SK-N-SH treated with all-trans-retinoic acid at 6 μM for 48 hours (cell line): Measurements from ENCODE around the gene NFATC2IP.

ENCODE experiments used
- ATAC-seq: fragments of 200-7000 bp; cut with Tn5 transposase; 3 replicates; pipeline ENCODE4 v1.9.1; 2020; ENCODE audit warnings: mild to moderate bottlenecking, moderate library complexity
- ARNTL ChIP-seq: fragments of 450-650 bp; formaldehyde crosslinking; IDR thresholded peaks from 2 replicates; pipeline ENCODE4 v1.5.0; 2020; ENCODE audit warnings: low read depth, mild to moderate bottlenecking, moderate library complexity, borderline replicate concordance
- BACH2 ChIP-seq: fragments of 250-450 bp; sonication (Bioruptor Pico); IDR thresholded peaks from 2 replicates; pipeline ENCODE4 v1.9.0; 2021; ENCODE audit warnings: mild to moderate bottlenecking, borderline replicate concordance
- CREB5 ChIP-seq: fragments of 250-450 bp; sonication (Bioruptor Pico); IDR thresholded peaks from 2 replicates; pipeline ENCODE4 v1.5.1; 2020; ENCODE audit warnings: low read depth, mild to moderate bottlenecking, moderate library complexity
- CSDC2 ChIP-seq: fragments of 250-450 bp; sonication (Bioruptor Pico); IDR thresholded peaks from 2 replicates; pipeline ENCODE4 v1.5.0; 2020; ENCODE audit warnings: mild to moderate bottlenecking, moderate library complexity
- ESRRG ChIP-seq: fragments of 250-450 bp; sonication (Bioruptor Pico); IDR thresholded peaks from 2 replicates; pipeline ENCODE4 v1.6.1; 2021; ENCODE audit warnings: mild to moderate bottlenecking
- ISL1 ChIP-seq: fragments of 250-450 bp; sonication (Bioruptor Pico); IDR thresholded peaks from 2 replicates; pipeline ENCODE4 v2.1.2; 2022; ENCODE audit warnings: mild to moderate bottlenecking, moderate library complexity
- OSR1 ChIP-seq: fragments of 250-450 bp; sonication (Bioruptor Pico); IDR thresholded peaks from 2 replicates; pipeline ENCODE4 v1.8.0; 2022; ENCODE audit warnings: moderate library complexity, mild to moderate bottlenecking, inconsistent platforms
- PATZ1 ChIP-seq: fragments of 250-450 bp; sonication (Bioruptor Pico); IDR thresholded peaks from 2 replicates; pipeline ENCODE4 v1.8.0; 2020; ENCODE audit warnings: mild to moderate bottlenecking, moderate library complexity, borderline replicate concordance
- POU6F1 ChIP-seq: fragments of 250-450 bp; sonication (Bioruptor Pico); IDR thresholded peaks from 2 replicates; pipeline ENCODE4 v1.8.0; 2021; ENCODE audit warnings: low read depth, mild to moderate bottlenecking, moderate library complexity, borderline replicate concordance
- PPARA ChIP-seq: fragments of 250-450 bp; sonication (Bioruptor Pico); IDR thresholded peaks from 2 replicates; pipeline ENCODE4 v1.5.0; 2020; ENCODE audit warnings: mild to moderate bottlenecking, borderline replicate concordance
- SNAI2 ChIP-seq: fragments of 250-450 bp; sonication (Bioruptor Pico); IDR thresholded peaks from 2 replicates; pipeline ENCODE4 v1.5.0; 2020; ENCODE audit warnings: mild to moderate bottlenecking, moderate library complexity
- TCF4 ChIP-seq: fragments of 250-450 bp; sonication (Bioruptor Pico); IDR thresholded peaks from 2 replicates; pipeline ENCODE4 v1.8.0; 2021; ENCODE audit warnings: mild to moderate bottlenecking, moderate library complexity, borderline replicate concordance
- TOX ChIP-seq: fragments of 250-450 bp; sonication (Bioruptor Pico); IDR thresholded peaks from 2 replicates; pipeline ENCODE4 v1.8.0; 2021; ENCODE audit warnings: mild to moderate bottlenecking, moderate library complexity, borderline replicate concordance
- TSHZ2 ChIP-seq: fragments of 250-450 bp; sonication (Bioruptor Pico); IDR thresholded peaks from 2 replicates; pipeline ENCODE4 v1.5.0; 2020; ENCODE audit warnings: mild to moderate bottlenecking, moderate library complexity
- ZC3H10 ChIP-seq: fragments of 250-450 bp; sonication (Bioruptor Pico); IDR thresholded peaks from 2 replicates; pipeline ENCODE4 v1.5.1; 2021; ENCODE audit warnings: mild to moderate bottlenecking, moderate library complexity
- ZFP3 ChIP-seq: fragments of 250-450 bp; sonication (Bioruptor Pico); IDR thresholded peaks from 2 replicates; pipeline ENCODE4 v1.5.0; 2020; ENCODE audit warnings: mild to moderate bottlenecking, moderate library complexity
- ZFP30 ChIP-seq: fragments of 450-650 bp; formaldehyde crosslinking; IDR thresholded peaks from 2 replicates; pipeline ENCODE4 v1.5.0; 2022; ENCODE audit warnings: mild to moderate bottlenecking, moderate library complexity
- ZNF565 ChIP-seq: fragments of 450-650 bp; formaldehyde crosslinking; conservative IDR thresholded peaks from 2 replicates; pipeline ENCODE4 v1.5.0; 2020; ENCODE audit warnings: low read depth, mild to moderate bottlenecking, moderate library complexity
- ZNF70 ChIP-seq: fragments of 450-650 bp; formaldehyde crosslinking; IDR thresholded peaks from 2 replicates; pipeline ENCODE4 v1.5.0; 2020; ENCODE audit warnings: mild to moderate bottlenecking, moderate library complexity
- ZNF8 ChIP-seq: fragments of 450-650 bp; formaldehyde crosslinking; IDR thresholded peaks from 2 replicates; pipeline ENCODE4 v1.5.0; 2020; ENCODE audit warnings: mild to moderate bottlenecking, moderate library complexity
- TF ChIP-seq, protein P1 (sequence below): fragments of 250-450 bp; sonication (Bioruptor Pico); IDR thresholded peaks from 2 replicates; pipeline ENCODE4 v1.5.1; 2021; ENCODE audit warnings: mild to moderate bottlenecking, moderate library complexity

NFATC2IP gene

DNA sequence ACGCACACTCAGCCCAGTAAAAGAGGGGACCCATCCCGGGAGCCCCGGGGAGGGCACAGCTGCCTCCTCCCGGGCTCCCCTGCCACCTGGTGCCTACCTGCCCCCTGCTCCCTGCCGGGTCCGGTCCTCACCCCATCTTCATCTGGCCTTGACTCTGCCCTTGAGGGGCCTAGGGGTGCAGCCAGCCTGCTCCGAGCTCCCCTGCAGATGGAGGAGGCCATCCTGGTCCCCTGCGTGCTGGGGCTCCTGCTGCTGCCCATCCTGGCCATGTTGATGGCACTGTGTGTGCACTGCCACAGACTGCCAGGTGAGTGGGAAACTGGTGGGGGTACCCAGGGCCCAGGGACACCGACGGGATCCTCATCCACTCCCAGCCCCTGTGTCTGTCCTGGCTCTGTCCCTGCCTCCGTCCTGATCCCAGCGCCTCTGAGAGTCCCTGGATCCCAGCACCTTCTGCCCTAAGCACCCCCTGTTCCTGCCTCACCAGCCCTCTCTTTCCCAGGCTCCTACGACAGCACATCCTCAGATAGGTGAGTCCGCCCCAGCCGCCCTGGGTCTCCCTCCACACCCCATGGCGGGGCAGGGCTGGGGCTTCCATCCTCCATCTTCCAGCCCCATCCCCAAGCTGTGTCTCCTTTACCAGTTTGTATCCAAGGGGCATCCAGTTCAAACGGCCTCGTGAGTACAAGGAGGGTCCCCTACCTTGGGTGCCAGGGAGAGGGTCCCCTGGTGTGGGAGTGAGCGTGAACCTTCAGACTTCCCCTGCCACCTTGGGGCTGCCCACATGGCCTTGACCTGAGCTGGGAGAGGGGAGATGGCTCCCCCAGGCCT is 34.7 kb downstream of the NFATC2IP start (continued):
- no peak for TF ChIP-seq TSHZ2 (CRISPR knock-in tag)
- TF ChIP-seq ESRRG (CRISPR knock-in tag), result no peak
- TF ChIP-seq, protein P1, sequence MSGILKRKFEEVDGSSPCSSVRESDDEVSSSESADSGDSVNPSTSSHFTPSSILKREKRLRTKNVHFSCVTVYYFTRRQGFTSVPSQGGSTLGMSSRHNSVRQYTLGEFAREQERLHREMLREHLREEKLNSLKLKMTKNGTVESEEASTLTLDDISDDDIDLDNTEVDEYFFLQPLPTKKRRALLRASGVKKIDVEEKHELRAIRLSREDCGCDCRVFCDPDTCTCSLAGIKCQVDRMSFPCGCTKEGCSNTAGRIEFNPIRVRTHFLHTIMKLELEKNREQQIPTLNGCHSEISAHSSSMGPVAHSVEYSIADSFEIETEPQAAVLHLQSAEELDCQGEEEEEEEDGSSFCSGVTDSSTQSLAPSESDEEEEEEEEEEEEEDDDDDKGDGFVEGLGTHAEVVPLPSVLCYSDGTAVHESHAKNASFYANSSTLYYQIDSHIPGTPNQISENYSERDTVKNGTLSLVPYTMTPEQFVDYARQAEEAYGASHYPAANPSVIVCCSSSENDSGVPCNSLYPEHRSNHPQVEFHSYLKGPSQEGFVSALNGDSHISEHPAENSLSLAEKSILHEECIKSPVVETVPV (CRISPR knock-in tag), result no peak
- TF ChIP-seq BACH2 (CRISPR knock-in tag), result no peak
- TF ChIP-seq PPARA (CRISPR knock-in tag), result no peak

- ATAC-seq, result no peak
- TF ChIP-seq ZNF70 (CRISPR knock-in tag) (no peak), CREB5 (CRISPR knock-in tag) (no peak), BACH2 (CRISPR knock-in tag) (no peak), OSR1 (CRISPR knock-in tag) (no peak), ZC3H10 (CRISPR knock-in tag) (no peak), SNAI2 (CRISPR knock-in tag) (no peak), CSDC2 (no peak), ARNTL (CRISPR knock-in tag) (no peak), ESRRG (CRISPR knock-in tag) (no peak), TCF4 (no peak), ZFP3 (CRISPR knock-in tag) (no peak), ZNF8 (CRISPR knock-in tag) (no peak), POU6F1 (CRISPR knock-in tag) (no peak)
These were observed 35.3 kb downstream of the NFATC2IP start for GRCh38 chr16:28986046-28986445.

- no peak for ATAC-seq
- no peak for TF ChIP-seq ESRRG (CRISPR knock-in tag)
- TF ChIP-seq OSR1 (CRISPR knock-in tag), result no peak
- no peak for TF ChIP-seq ZFP3 (CRISPR knock-in tag)
- no peak for TF ChIP-seq PATZ1
- no peak for TF ChIP-seq TCF4
- TF ChIP-seq BACH2 (CRISPR knock-in tag), result no peak
- TF ChIP-seq, protein P1 (CRISPR knock-in tag), result no peak
- TF ChIP-seq CREB5 (CRISPR knock-in tag), result no peak
- TF ChIP-seq SNAI2 (CRISPR knock-in tag), result no peak
- no peak for TF ChIP-seq TSHZ2 (CRISPR knock-in tag)
- TF ChIP-seq ZNF565 (CRISPR knock-in tag), result no peak
- TF ChIP-seq ISL1 (CRISPR knock-in tag), result no peak
- no peak for TF ChIP-seq ZC3H10 (CRISPR knock-in tag)
- no peak for TF ChIP-seq TOX (CRISPR knock-in tag)
- TF ChIP-seq ZFP30 (CRISPR knock-in tag), result no peak
These were observed 35.8 kb downstream of the NFATC2IP start for GRCh38 chr16:28986492-28986891.
